Astrocyte (in vitro differentiated cells and primary cell): ENCODE results near the gene LDHD. TPM values are rescaled to one million over a fixed set of nuclear protein-coding genes. Genes with fewer than 3 reads are reported as not detected.

Experiments
- DNase-seq: peaks from one replicate; pipeline ENCODE4 v3.0.0-alpha.2; 2010; ENCODE audit warnings: low read depth
- FAIRE-seq: peaks from 2 replicates; lab custom pipeline; 2011; peaks lifted over from hg19 to GRCh38; lab: Jason Lieb, UNC
- H2AFZ ChIP-seq: 2 replicates; pipeline ENCODE4 v1.6.0; 2012; ENCODE audit warnings: low read depth, low read length, inconsistent platforms
- H3K27ac ChIP-seq: 2 replicates; pipeline ENCODE4 v1.5.1; 2011; ENCODE audit warnings: low read depth, low read length, inconsistent platforms
- H3K27me3 ChIP-seq: 2 replicates; pipeline ENCODE4 v1.6.0; 2011; ENCODE audit warnings: low read length, inconsistent platforms; ENCODE audit not compliant: insufficient read depth
- H3K36me3 ChIP-seq: 2 replicates; pipeline ENCODE4 v1.5.1; 2011; ENCODE audit warnings: low read length, inconsistent platforms; ENCODE audit not compliant: insufficient read depth
- H3K4me1 ChIP-seq: 2 replicates; pipeline ENCODE4 v1.5.1; 2011; ENCODE audit warnings: low read length, inconsistent platforms; ENCODE audit not compliant: insufficient read depth
- H3K4me2 ChIP-seq: 2 replicates; pipeline ENCODE4 v1.6.0; 2012; ENCODE audit warnings: low read length, inconsistent platforms
- H3K4me3 ChIP-seq: 2 replicates; pipeline ENCODE4 v1.5.1; 2011; ENCODE audit warnings: low read depth, mild to moderate bottlenecking, low read length, inconsistent platforms; ENCODE audit not compliant: insufficient read depth
- H3K79me2 ChIP-seq: 2 replicates; pipeline ENCODE4 v1.6.0; 2012; ENCODE audit warnings: mild to moderate bottlenecking, low read length, inconsistent platforms; ENCODE audit not compliant: insufficient read depth
- H3K9ac ChIP-seq: 2 replicates; pipeline ENCODE4 v1.6.0; 2012; ENCODE audit warnings: mild to moderate bottlenecking, low read length, inconsistent platforms
- H3K9me3 ChIP-seq: 2 replicates; pipeline ENCODE4 v1.5.1; 2012; ENCODE audit warnings: low read depth, mild to moderate bottlenecking, low read length, inconsistent platforms; ENCODE audit not compliant: insufficient read depth
- H4K20me1 ChIP-seq: 2 replicates; pipeline ENCODE4 v1.6.0; 2012; ENCODE audit warnings: low read length, inconsistent platforms; ENCODE audit not compliant: insufficient read depth
- H3K27ac Mint-ChIP-seq: one replicate; pipeline ENCODE4 v1.8.0; 2021; ENCODE audit warnings: mild to moderate bottlenecking, mixed read lengths; ENCODE audit not compliant: unreplicated experiment
- H3K27me3 Mint-ChIP-seq: one replicate; pipeline ENCODE4 v1.8.0; 2021; ENCODE audit warnings: low read depth, mixed read lengths; ENCODE audit not compliant: unreplicated experiment
- H3K36me3 Mint-ChIP-seq: one replicate; pipeline ENCODE4 v1.8.0; 2021; ENCODE audit warnings: low read depth, mixed read lengths; ENCODE audit not compliant: unreplicated experiment
- H3K4me1 Mint-ChIP-seq: one replicate; pipeline ENCODE4 v1.8.0; 2021; ENCODE audit warnings: low read depth, mixed read lengths; ENCODE audit not compliant: unreplicated experiment
- H3K4me3 Mint-ChIP-seq: one replicate; pipeline ENCODE4 v1.8.0; 2021; ENCODE audit warnings: mild to moderate bottlenecking, moderate library complexity, mixed read lengths; ENCODE audit not compliant: unreplicated experiment
- H3K9me3 Mint-ChIP-seq: one replicate; pipeline ENCODE4 v1.8.0; 2021; ENCODE audit warnings: mild to moderate bottlenecking, mixed read lengths; ENCODE audit not compliant: unreplicated experiment
- EZH2 ChIP-seq: IDR thresholded peaks from 2 replicates; pipeline ENCODE4 v1.6.1; 2012; ENCODE audit warnings: mild to moderate bottlenecking, low read length, inconsistent platforms; ENCODE audit not compliant: insufficient read depth
- total RNA-seq: library from RNA; stranded (reverse); gene quantifications from 2 replicates; pipeline ENCODE4 v1.2.1, GENCODE V29; 2021
- TF ChIP-seq, protein P1 (sequence below): IDR thresholded peaks from 2 replicates; pipeline ENCODE4 v1.5.1; 2011; ENCODE audit warnings: low read depth, mild to moderate bottlenecking, inconsistent platforms, low read length, moderate library complexity; ENCODE audit not compliant: insufficient read depth

LDHD gene
- total RNA-seq, 1 donor from 2014 or later = not detected

DNA sequence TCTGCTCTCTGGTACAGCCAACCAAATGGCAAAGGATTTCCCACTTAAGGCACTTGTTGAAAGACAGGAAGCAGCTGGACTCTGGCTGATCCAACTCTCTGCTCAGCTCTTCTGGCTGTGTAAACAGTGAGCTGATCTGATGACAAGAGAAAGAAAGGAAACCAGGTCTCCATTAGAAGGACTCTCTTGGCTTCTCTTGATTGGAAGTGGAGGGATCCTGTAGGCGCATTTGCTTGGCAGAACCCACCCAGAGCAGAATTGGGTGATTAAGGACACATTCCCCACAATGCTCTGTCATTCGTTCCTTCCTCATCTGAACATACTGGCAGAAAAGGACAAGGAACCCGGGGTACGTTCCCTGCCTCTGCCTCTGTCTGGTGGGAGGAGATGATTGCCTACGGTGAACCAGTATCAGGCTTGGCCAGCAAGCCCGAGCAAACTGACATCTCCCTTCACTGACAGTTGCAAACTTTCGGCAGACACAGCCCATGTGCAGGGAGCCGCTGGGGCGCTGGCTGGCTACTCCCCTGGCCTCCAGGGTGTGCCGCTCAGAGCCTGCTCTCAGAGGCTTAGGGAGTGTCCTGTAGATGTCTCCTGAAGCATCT, 29.1 kb downstream of the LDHD start:
- Histone ChIP-seq H4K20me1 (peaks cover 77% of the 10 kb centered on the region), H3K4me2 (no peak overlapping the region), H3K9ac (no peak overlapping the region), H2AFZ (no peak overlapping the region), H3K4me3 (no peak overlapping the region), H3K79me2 (peaks cover 74% of the 10 kb centered on the region), H3K36me3 (no peaks in the 10 kb centered on the region), H3K4me1 (peaks cover 4% of the 10 kb centered on the region), H3K27me3 (no peaks in the 10 kb centered on the region), H3K9me3 (no peaks in the 10 kb centered on the region), H3K27ac (no peak overlapping the region)
- no peaks in the 10 kb centered on the region for H3K36me3 Mint-ChIP-seq
- H3K9me3 Mint-ChIP-seq = no peaks in the 10 kb centered on the region
- H3K4me1 Mint-ChIP-seq = peaks cover 25% of the 10 kb centered on the region
- H3K27me3 Mint-ChIP-seq = no peaks in the 10 kb centered on the region
- H3K27ac Mint-ChIP-seq = no peak overlapping the region
- H3K4me3 Mint-ChIP-seq = no peak overlapping the region
- peak; percentile 31 for DNase-seq
- FAIRE-seq = no peak
- TF ChIP-seq, protein P1, sequence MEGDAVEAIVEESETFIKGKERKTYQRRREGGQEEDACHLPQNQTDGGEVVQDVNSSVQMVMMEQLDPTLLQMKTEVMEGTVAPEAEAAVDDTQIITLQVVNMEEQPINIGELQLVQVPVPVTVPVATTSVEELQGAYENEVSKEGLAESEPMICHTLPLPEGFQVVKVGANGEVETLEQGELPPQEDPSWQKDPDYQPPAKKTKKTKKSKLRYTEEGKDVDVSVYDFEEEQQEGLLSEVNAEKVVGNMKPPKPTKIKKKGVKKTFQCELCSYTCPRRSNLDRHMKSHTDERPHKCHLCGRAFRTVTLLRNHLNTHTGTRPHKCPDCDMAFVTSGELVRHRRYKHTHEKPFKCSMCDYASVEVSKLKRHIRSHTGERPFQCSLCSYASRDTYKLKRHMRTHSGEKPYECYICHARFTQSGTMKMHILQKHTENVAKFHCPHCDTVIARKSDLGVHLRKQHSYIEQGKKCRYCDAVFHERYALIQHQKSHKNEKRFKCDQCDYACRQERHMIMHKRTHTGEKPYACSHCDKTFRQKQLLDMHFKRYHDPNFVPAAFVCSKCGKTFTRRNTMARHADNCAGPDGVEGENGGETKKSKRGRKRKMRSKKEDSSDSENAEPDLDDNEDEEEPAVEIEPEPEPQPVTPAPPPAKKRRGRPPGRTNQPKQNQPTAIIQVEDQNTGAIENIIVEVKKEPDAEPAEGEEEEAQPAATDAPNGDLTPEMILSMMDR = no peak

DNA sequence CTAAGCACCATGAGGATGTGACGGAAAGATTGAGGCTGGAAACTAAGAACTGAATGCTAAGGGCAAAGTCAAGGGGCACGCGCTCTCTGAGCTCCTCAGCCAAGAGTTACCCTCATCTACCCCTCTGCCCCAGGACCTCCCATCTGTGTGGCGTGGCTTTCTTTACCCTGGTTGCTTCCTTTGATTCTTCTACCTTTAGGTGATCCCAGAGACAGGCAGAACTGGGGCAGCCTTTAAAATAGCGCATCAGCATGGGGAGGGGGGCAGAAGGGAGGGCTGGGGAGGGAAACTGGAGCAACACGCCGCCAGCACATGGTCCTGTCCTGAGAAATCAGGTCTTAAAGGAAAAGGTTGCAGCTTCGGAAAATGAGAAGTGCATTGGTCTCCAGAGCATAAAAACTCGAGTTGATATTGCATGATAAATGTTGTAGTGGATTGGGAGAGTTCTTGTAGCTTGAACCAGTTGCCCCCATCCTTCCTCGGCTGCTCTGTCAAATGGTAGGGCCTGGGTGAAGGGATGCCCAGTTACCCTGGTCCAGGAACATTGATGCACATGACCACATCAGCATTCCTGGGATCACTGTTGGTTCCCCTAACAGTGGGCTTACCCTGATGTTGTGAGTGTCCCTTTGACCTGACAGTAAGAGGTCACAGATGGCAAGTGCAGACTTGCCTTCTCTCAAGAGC, 29.7 kb downstream of the LDHD start:
- no peak overlapping the region for H3K9ac ChIP-seq
- DNase-seq = no peak
- Mint-ChIP-seq H3K36me3 (no peaks in the 10 kb centered on the region), H3K27ac (no peak overlapping the region), H3K4me3 (no peak overlapping the region), H3K9me3 (no peaks in the 10 kb centered on the region), H3K27me3 (no peaks in the 10 kb centered on the region), H3K4me1 (peaks cover 25% of the 10 kb centered on the region)
- no peak overlapping the region for H3K27ac ChIP-seq
- H3K27me3 ChIP-seq = no peaks in the 10 kb centered on the region
- no peak overlapping the region for H2AFZ ChIP-seq
- no peaks in the 10 kb centered on the region for H3K36me3 ChIP-seq
- H4K20me1 ChIP-seq = peaks cover 81% of the 10 kb centered on the region
- peaks cover 4% of the 10 kb centered on the region for H3K4me1 ChIP-seq
- TF ChIP-seq, protein P1 = no peak
- H3K9me3 ChIP-seq = no peaks in the 10 kb centered on the region
- no peak overlapping the region for H3K4me3 ChIP-seq
- FAIRE-seq = no peak
- no peak overlapping the region for H3K4me2 ChIP-seq
- H3K79me2 ChIP-seq = peaks cover 74% of the 10 kb centered on the region

DNA sequence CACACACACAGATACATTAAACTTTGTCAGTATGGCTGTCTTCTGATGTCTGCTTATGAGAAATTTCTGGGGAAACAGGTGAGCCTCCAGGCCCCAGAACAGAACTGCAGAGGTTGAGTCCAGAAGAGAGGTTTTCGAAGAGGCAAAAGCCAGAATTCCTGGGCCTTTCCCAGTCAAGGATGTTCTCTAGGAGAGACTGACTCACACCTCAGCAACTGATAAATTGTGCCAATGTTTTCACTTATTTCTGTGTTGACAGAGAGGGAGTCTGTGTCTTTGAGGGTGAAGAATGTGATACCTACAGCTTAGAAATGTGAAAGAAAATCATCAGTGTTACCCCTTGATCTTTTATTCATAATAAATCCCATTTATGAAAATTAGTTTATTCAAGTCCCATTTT, 30.3 kb downstream of the LDHD start:
- no peaks in the 10 kb centered on the region for H3K36me3 Mint-ChIP-seq
- no peaks in the 10 kb centered on the region for H3K27me3 Mint-ChIP-seq
- Histone ChIP-seq H3K4me2 (no peak overlapping the region), H2AFZ (no peak overlapping the region), H3K79me2 (peaks cover 77% of the 10 kb centered on the region), H3K4me1 (peaks cover 4% of the 10 kb centered on the region), H3K27ac (no peak overlapping the region), H3K4me3 (no peak overlapping the region), H3K27me3 (no peaks in the 10 kb centered on the region), H4K20me1 (peaks cover 86% of the 10 kb centered on the region), H3K36me3 (no peaks in the 10 kb centered on the region), H3K9me3 (no peaks in the 10 kb centered on the region), H3K9ac (no peak overlapping the region)
- DNase-seq (no peak), FAIRE-seq (no peak)
- TF ChIP-seq, protein P1 = no peak
- TF ChIP-seq EZH2 = no peak
- peaks cover 27% of the 10 kb centered on the region for H3K4me1 Mint-ChIP-seq
- no peaks in the 10 kb centered on the region for H3K9me3 Mint-ChIP-seq
- H3K4me3 Mint-ChIP-seq = no peak overlapping the region
- H3K27ac Mint-ChIP-seq = no peak overlapping the region
